NCI-H1436 (cell line): ENCODE measurements around the gene MAPK10.
"Not testable (repeated sequence)": the region's sequence is repeated elsewhere in the genome, so short reads cannot be mapped to it uniquely, and the experiment has no call there.

ENCODE experiments used
- DNase-seq: peaks from one replicate; lab custom pipeline; 2025; lab: John Stamatoyannopoulos, UW

The MAPK10 gene

GRCh38 chr4:86184216-86184900, 175.5 kb downstream of the MAPK10 start:
- DNase-seq, result no peak

DNA sequence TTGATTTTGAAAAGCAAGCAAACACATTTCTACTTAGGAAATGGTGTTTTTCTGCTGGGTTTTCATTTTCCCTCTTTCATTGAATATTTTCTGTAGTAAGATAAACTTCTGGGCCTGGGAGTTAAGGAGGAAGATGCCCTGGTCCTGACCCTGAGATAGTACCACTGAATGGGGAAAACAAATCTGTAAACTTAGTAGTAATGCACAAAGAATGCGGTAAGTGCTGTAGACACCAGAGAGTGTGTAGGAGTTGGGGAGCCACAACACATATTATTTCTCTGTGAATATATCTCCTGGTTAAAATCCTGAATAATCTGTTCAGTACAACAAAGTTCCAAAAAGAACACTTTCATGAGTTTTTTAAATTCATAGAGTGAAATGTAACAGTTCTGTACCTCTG, 178.3 kb downstream of the MAPK10 start:
- no peak for DNase-seq

- no peak for DNase-seq
Observed at GRCh38 chr4:86178211-86178610, 181.6 kb downstream of the MAPK10 start.

DNA sequence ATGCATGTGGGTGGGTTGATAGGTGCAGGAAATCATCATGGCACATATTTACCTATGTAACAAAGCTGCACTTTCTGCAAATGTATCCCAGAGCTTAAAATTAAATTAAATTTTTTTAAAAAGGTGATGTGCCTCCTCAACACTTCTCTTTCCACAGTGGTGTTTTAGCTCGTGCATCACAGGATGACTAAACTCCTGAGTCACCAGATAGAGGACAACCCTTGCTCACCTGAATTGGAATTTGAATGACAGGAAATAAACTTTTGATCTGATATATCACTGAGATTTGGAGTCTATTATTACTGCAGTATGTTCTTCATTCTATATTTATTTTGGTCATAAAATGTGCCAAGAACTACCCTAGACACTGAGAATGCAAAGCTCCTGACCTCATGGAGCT, 185.3 kb downstream of the MAPK10 start:
- no peak for DNase-seq

DNA sequence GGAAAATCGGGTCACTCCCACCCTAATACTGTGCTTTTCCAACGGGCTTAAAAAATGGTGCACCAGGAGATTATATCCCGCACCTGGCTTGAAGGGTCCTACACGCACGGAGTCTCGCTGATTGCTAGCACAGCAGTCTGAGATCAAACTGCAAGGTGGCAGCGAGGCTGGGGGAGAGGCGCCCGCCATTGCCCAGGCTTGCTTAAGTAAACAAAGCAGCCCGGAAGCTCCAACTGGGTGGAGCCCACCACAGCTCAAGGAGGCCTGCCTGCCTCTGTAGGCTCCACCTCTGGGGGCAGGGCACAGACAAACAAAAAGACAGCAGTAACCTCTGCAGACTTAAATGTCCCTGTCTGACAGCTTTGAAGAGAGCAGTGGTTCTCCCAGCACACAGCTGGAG, 191.5 kb downstream of the MAPK10 start:
- DNase-seq, result not testable (repeated sequence)

GRCh38 chr4:86160426-86160825, 199.4 kb downstream of the MAPK10 start:
- no peak for DNase-seq

DNA sequence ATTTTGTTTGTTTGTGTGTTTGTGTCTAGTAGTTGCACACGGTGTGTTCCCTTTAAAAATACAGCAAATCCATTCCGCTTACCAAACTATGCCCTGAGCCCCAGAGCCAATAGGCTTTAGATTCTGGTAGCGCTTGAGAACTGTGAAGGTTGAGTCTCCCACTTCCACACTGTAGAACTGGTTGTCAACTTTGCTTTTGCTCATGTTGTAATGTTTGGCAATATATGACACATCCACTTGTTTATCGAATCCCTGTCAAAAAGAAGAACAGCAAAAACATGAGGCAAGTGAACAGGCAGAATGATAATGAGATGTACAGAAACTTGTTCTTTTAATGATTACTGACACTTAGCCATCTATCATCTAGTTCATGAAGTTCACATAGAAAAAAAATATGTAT, 200.6 kb downstream of the MAPK10 start:
- DNase-seq, result no peak

DNA sequence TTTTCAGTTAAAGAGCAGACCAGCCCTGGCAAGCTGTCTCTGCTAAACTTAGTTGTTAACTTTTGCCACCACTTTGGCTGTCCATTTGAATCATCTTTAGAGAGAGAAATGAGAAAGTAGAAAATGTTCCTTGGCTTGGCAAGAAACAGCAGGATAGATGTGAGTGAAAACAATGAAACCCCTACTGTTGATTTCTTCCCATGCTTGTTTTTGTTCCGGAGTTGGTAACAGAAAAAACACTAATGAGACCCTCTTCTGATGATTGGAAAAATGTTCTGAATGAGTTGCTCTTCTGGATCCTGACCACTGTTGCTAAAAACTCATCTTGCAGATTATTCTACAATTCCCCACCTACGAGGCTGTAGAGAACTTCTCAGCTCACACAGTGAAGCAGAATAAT, 203.3 kb downstream of the MAPK10 start:
- no peak for DNase-seq

DNA sequence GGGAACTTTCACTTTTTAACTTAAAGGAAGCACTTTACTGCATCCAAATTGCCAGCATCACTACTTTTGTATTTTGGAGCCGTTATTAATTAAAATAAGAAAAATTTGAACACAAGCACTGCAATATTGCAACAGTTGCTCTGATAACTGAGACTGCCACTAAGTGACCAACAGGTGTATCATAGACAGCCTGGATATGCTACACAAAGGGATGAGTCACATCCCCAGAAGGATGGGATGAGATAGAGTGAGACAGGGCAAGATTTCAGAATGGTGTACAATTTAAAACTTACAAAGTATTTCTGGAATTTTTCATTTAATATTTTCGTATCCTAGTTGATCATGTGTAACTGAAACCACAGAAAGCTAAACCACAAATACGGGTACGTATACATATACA, 204.1 kb downstream of the MAPK10 start:
- no peak for DNase-seq

DNA sequence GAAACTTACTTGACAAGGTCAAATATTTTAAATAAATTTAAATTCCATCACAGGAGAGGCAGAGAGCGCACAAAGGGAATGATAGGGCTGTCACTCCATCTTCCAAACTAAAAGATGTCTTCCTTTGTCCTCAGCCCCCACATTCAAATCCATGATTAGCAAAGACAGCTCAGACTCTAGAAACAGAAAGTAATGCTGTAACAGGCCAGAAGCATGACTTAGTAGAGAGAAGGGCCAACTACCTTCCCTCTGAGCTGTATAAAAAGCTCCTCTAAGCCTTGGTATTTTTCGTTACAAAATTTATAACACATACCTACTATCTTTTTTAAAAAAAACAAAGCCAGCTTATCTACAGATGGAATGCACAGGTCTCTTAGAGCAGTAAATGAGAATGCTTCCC, 207.4 kb downstream of the MAPK10 start:
- no peak for DNase-seq

DNA sequence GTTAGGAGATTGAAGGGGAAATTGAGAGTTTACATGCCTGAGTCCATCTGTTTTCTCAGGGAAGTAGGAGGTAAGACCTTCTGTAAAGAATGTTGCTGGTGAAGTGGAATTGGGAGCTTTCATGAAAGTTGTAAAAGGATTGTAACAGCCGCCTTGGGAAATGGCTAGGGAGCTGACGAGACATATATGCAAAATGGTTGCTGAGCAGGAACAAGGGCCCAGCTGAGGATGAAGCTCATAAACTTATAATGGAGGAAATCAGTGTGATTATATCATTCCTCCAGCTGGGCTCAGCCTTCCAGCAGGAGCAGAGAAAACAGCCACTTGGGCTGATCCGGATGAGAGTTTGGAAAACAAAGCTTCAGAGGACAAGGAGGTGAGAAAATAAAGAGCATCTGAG, 208.7 kb downstream of the MAPK10 start:
- DNase-seq, result no peak

- no peak for DNase-seq
Observed at GRCh38 chr4:86141161-86141560, 218.7 kb downstream of the MAPK10 start.

GRCh38 chr4:86132468-86132867, 227.4 kb downstream of the MAPK10 start:
- no peak for DNase-seq

DNA sequence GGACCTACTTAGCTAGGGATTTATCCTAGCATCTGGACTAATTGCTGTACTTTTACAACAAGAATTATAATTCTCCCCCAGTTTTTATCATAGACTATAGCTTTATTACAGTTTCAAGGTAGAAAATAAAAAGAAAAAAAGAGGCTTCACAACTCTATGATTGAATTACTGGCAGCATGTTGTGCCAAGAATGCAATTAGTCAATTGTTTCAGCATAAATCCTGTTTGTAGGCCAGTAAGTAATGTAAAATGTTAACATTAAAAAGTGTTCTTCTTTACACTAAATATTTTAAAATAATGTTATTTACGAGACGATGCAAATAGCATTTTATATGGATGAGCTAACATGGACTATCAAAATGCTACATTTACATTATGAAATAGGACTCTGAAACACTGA, 228.4 kb downstream of the MAPK10 start:
- no peak for DNase-seq

DNA sequence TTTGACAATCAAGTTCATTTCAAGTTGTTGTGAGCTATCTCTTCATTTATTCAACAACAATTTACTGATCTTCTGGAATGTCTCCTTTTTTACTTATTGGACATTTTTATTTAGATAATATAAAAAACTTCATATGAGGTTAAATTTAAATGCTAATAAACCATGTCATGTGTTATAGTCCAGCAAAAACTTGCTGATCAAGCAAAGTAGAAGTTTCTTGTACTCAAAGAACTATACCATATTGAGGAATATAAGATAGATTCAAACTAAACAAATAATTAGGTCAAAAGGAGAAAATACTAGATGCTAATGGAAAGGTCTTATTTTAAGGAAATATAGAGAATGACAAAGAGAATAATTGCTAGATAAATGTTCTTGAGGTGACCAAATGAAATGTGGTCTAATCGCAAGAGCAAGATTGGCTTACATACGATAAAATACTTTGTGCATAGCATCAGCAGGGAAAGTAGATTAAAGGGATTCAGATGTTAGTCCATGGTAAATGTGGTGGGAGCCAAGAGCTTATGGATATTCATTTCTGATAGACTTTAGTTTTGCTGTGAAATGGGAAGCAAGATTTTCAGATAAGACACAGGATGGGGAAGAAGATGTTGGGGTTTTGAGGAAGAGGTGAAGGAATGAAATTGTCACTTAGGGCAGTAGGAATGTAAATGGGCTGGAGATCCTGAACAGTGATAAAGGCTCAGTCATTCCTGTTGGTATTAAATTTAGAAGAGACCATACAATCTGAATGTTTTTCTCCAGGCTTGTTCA, 229.5 kb downstream of the MAPK10 start:
- DNase-seq, result no peak

DNA sequence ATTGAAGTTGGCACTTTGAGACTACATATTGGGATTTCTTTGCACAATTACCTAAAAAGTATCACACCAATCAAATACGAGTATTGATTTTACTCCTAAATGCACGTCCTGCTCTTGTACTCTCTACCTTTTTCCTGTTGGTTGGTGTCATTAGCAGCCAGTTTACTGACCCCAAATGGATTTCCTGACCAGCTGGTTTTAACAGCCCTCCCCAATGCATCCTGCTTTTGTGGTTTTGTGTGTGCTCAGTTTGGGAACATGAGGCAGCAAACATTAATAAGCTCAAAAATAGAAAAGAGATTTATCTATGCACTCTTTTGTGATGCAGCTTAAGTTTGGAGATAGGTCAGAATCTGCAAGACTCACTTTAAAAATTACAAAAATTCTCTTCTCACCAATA, 230.3 kb downstream of the MAPK10 start:
- DNase-seq, result no peak

- DNase-seq, result no peak
Observed at GRCh38 chr4:86122404-86122803, 237.4 kb downstream of the MAPK10 start.

DNA sequence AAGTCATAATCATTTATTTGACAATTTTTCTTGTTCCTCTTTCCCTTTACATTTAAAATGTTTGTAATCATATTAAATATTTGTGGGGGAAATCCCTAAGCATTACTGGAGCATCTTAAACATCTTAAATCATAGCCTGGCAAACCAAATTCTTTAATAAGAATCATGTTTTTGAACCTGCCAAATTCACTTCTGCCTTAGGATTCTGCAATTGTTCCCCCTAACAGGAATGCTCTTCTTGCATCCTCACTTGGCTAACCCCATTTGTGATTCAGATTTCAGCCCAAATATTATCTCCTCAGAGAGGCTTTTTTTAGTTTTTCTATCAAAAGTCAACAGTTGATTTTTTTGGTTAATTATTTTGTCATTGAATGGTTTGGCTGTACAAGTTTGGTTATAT, 241.1 kb downstream of the MAPK10 start:
- no peak for DNase-seq

GRCh38 chr4:86117705-86118302, 242.0 kb downstream of the MAPK10 start:
- no peak for DNase-seq

DNA sequence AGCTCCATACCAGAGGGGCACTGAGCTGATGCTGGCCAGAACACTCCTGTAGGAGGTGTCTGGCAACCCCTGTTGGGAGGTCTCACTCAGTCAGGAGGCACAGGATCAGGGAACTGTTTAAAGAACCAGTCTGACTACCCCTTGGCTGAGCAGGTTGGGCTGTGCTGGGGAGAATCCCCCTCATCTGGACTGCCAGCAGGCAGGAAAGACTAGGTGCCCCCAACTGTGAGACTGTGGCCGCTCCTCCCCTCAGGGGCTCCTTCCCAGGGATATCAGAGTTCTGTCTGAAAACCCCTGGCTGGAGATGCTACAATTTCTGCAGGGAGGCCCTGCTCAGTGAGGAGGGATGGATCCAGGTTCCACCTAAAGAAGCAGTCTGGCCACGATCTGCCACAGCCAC, 245.3 kb downstream of the MAPK10 start:
- no peak for DNase-seq

- DNase-seq, result no peak
Observed at GRCh38 chr4:86108834-86109233, 251.0 kb downstream of the MAPK10 start.

- no peak for DNase-seq
Observed at GRCh38 chr4:86108137-86108536, 251.7 kb downstream of the MAPK10 start.

GRCh38 chr4:86107112-86107511, 252.7 kb downstream of the MAPK10 start:
- DNase-seq, result no peak
